GM21390 (cell line): ENCODE data around the gene ANKRD62.

Source experiments
- ATAC-seq: cut with Tn5 transposase; IDR thresholded peaks from one replicate; pipeline ENCODE4 v1.9.1; 2021; ENCODE audit not compliant: unreplicated experiment

ANKRD62 gene

GRCh38 chr18:12165038-12165768, 71.6 kb downstream of the ANKRD62 start:
- ATAC-seq, result no peak
